Activated T-cell treated with anti-CD3 and anti-CD28 coated beads for 48 hours (primary cell): Measurements from ENCODE around the gene TGFBR1.

Experiments
- DNase-seq: peaks from one replicate; pipeline ENCODE4 v3.0.0-alpha.2; 2020; ENCODE audit warnings: low read depth

The TGFBR1 gene

GRCh38 chr9:99104459-99105151 is at the start of gene TGFBR1:
TGFBR1 (plus strand) TSS chr9:99105113; CDS start chr9:99105206, 93 bp downstream.
- DNase-seq, result peak; percentile 94

DNA sequence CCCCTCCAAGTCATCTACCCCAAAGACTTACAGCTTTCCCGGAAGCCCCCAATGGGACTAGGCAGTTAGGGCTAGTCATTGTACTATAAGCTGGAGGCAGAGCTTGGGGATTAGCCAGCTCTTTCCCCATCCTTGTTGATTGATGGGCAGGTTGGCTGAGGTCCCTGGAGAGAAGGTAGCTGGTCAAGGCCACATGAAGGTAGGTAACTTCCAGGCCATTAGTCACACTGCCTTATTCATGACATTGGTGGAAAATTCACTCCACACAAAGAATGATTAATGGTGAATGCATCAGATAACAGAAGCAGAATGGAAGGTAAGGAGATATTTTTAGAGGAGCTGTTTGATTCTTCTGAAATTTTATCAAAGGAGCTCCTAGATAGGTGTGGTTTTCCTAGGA is 49.5 kb upstream of the TGFBR1 start:
- DNase-seq, result no peak

DNA sequence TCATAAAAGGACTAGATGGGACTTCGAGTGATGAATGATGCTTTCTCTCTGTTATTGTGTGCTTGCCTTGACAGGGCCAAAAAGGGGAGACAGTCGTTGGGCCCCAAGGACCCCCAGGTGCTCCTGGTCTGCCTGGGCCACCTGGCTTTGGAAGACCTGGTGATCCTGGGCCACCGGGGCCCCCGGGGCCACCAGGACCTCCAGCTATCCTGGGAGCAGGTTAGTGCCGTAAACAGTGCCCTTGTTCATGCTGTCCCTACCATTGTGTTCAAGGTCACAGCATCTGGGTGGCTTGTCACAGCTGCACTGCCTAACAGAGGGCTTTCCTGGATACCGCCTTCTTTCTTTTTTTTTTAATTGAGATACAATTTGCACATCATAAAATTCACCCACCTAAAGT is 48.7 kb upstream of the TGFBR1 start:
- DNase-seq, result no peak

DNA sequence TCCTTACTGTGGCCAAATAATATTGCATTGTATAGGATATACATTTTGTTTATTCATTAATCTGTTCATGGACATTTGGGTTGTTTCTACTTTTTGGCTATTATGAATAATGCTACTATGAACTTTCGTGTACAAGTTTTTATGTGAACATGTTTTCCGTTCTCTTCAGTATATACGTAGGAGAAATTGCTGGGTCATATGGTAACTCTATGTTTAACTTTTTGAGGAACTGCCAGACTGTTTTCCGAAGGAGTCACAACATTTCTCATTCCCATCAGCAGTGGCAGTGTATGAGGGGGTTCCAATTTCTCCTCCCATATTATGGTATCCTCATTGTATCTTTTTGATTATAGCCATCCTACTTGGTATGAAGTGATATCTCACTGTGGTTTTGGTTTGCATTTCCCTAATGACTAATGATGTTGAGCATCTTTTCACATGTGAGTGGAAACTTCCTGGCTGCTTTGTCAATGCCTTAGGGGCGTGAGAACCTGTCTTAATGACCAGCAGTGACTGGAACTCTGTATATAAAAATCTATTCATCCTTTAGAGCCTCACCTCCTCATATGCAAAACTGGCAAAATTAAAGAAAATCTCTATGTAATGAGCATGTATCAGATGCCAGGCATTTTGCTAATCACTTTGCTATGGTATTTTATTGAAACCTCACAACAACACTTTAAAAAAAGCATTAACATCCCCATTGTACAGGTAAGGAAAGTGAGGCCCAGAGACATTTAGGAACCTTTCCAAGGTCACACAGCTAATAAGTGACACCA is 47.8 kb upstream of the TGFBR1 start:
- DNase-seq, result no peak

DNA sequence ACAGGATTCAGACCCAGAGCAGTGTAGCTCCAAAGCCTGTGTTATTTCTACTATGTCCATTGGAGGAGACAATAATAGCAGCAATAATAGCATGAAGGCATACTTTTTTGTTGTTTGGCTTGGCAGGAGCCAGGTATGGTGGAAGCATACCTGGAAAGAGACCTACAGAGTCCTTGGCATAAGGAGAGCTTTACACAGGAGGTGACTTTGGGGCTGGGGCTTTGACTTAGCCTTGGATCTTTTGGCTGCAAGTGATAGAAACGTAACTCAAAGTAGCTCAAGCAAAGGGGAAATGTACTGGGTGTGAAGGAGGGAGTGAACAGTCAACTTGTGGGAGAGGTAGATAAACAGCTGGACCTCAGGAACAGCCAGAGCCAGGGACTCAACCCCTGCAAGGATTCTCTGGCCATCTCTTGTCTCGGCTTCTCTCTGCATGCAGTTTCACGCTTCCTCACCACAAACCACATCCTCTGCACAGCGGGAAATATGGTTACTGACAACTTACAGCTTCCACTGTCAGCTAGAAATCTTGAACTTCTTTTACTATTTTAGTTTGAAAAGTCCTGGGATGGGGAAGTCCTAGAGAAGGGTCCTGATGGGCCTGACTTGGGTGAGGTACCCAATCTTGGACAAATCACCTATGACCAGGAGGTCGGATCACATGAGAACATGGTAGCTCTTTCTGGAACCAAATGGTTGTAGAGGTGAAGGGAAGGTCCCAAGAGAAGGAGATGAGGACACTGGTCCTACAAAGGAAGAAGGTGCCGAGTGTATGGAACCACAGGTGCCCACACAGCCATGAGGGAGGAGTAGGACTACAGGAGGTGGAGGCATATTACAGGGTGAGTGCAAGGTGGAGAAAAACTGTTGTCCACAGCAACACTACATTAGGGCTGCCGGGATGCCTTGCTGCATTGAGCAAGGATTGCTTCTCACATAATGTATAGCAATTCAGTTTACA is 47.0 kb upstream of the TGFBR1 start:
- peak; percentile 46 for DNase-seq

GRCh38 chr9:99058964-99059921 is 45.7 kb upstream of the TGFBR1 start:
- no peak for DNase-seq

GRCh38 chr9:99060621-99061020 is 44.3 kb upstream of the TGFBR1 start:
- no peak for DNase-seq

GRCh38 chr9:99062549-99062948 is 42.4 kb upstream of the TGFBR1 start:
- no peak for DNase-seq

GRCh38 chr9:99063522-99063921 is 41.4 kb upstream of the TGFBR1 start:
- DNase-seq, result no peak

GRCh38 chr9:99066571-99066970 is 38.3 kb upstream of the TGFBR1 start:
- no peak for DNase-seq

DNA sequence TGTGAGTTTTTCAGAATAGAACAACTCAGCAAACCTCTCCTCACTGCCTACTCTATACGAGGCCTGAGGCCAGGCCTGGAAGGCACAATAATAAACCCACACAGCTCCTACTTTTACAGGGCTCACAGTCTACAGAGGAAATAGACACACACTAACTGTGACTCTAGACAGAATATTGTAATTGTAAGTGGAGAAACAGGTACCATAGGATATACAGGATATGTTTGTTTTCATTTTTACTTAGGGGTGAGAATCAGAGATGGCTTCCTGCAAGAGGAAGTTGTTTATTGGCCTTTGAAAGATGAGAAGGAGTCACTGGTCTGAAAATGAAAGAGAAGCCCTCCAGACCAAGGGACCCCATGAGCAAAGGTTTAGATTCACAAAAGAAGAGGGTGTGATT is 35.8 kb upstream of the TGFBR1 start:
- DNase-seq, result no peak

- DNase-seq, result no peak
Observed at GRCh38 chr9:99069546-99069945, 35.4 kb upstream of the TGFBR1 start.

GRCh38 chr9:99070681-99071080 is 34.2 kb upstream of the TGFBR1 start:
- no peak for DNase-seq

GRCh38 chr9:99071313-99072039 is 33.4 kb upstream of the TGFBR1 start:
- DNase-seq, result no peak

DNA sequence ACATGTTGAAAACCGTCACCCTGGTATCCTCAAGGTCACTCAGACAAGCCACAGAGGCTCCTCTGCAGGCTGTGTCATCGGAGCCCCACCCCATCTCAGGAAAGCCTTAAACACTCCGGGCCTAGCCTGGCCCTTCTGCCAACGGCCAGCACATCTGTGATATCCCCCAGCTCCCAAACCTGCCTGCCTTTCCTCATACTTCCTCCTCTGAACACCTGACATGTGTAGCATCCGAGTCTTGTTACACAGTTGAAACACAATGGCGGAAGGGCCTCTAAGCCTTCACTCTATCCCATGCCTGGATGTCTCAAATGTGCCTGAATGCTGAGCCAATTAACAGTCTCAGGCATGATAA is 32.9 kb upstream of the TGFBR1 start:
- DNase-seq, result no peak

DNA sequence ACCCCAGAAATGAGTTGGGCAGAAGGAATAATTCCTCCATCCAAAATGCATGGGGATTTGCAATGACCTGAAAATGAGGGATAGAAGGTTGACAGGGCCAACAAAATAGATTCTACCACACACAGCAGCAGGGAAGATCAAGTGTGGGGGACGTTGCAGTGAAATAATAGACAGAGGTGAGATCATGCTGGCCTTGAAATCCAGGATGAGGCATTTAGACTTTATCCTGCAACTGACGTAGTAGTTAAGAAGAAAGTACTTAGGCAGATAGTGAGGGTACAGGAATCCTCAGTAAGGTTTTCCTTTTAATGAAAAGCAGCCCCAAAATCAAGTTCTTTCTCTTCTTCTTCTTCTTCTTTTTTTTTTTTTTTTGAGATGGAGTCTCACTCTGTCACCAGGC is 31.6 kb upstream of the TGFBR1 start:
- DNase-seq, result no peak

DNA sequence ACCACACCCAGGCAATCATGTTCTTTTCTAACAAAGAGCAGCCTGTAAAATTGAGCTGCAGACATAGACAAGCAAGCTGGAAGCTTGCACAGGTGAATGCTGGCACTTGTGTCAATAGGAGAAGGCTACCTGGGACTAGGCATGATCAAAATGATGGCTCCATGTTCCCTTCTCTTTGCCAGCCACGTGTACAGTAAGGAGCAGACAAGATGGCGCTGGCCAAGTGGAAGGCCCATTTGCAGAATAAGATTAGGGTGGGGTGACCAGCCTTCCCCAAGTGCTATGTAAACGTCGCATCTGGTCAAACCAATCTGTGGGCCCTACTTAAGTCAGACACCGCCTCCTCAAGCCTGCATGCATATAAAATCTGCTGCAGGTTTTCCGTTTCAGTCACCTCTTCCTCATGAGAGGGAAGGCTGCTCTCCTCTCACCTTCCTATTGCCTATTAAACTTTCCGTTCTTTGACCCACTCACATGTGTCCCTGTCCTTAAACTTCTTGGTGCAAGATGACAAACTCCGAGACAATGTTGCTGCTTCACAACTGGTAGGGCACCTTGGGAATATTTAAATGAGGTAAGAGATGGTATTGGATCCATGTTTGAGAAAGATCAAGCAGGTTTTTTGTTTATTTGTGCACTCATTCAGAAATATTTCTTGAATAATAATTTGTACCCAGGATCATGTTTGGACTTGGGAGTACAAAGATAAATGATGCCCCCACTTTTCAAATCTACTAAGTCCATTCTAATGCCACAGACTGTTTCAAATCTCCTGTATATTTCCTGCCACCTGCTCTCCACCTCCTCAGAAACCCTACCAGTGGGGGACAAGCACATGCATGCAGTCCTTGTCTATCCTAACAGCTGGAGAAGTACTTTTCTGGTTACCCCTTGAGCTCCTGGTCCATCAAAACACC is 30.7 kb upstream of the TGFBR1 start:
- no peak for DNase-seq

DNA sequence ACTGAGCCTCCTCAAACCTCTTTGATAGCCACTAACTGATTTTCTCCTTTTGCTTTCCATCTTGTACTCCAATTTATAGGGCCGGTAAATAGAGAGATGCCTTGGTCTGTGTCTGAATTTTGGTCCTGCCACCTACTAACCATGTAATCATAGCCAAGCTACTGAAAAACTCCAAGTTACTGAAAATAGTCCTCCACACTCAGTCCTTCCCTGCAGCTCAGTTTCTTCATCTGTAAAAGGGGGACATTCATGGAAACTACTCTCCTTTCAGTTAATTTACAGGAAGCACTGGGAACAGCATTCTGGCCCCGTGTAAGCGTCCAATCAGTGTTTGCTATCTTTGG is 30.0 kb upstream of the TGFBR1 start:
- DNase-seq, result no peak

DNA sequence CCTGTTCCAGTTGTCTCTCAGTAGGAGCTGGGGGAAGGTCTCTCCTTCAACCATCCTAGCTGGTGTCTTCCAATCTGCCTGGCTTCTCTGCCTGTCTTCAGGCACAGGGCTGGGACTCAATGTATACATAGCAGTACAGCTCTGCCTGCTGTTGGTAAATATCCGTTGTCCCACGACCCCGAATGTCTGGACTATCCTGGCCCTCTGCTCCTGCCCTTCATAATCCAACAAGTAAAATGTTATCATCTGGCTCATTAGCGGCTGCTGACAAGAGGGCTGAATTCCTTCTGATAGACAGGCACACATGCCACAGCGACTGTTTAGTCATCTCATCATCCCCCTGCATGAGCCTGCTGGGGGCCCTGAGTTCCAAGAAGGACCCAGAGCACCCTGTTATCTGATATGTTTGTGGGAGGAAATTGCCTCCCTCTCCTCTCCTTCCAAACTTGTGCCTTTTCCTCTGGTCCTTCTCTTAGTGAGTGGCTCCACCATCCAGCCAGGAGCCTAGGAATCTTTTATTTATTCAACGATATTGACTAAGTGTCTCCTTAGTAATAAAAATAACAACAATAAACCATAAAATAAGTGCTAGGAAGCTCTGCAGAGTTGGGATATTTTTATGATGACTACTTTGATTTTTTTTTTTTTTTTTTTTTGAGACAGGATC is 29.5 kb upstream of the TGFBR1 start:
- no peak for DNase-seq
